ENCODE measurements around the gene RGS19.

Gene RGS19

DNA sequence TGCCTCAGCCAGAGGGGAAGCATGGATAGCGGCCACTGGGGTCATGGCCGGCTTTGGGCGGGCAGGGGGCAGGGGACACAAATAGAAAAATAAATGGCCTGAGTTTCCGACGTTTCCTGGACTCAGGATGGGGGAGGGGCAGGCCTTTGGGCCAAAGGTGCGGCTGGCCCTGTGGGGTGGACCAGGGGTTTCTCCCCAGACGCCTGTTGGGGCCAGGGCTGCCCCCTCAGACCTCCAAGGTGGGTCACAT is 22.8 kb downstream of the RGS19 start:
- in situ Hi-C loops (cut with HindIII; ENCODE audit: low pct_ligation_motif_present, low pct_unique_long_range_greater_than_20kb, low sequenced_read_pairs) = no loop called here
- no peak for DNase-seq

DNA sequence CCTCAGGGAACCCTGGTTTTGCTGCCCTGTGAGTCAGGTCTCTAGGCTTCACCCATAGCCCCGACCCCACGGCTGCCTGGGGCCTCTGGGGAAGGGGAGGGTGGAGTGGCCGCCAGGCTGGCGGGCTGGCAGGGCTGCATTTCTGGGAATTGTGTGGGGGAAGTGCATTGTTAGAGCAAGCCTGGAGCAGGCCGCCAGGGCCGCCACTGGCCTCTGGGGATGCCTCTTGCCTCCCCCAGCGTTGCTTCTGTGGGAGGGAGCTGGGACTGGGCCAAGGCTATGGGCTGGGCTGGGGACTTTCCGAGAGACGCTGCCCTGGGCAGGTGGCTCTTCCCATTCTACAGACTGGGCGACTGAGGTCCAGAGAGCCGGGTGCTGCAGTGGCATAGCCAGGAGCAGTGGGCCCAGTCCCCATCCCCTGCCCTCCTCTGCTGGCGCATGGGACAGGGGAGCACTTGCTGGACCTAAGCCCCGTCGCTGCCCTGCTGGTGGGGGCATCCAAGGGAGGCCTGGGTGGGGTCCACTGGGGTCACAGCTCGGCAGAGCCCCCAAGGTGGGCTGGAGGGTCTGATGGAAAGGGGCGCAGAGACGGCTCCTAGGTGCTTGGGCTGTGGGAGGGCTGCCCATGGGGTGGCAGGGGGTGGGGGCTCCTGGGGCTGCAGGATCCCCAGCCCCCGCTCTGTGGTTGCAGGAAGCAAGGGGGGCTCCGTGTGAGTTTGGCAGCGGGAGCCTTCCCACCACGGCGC is 23.3 kb downstream of the RGS19 start:
- no peak for DNase-seq
- in situ Hi-C loops (cut with HindIII; ENCODE audit: low pct_ligation_motif_present, low pct_unique_long_range_greater_than_20kb, low sequenced_read_pairs) = no loop called here

DNA sequence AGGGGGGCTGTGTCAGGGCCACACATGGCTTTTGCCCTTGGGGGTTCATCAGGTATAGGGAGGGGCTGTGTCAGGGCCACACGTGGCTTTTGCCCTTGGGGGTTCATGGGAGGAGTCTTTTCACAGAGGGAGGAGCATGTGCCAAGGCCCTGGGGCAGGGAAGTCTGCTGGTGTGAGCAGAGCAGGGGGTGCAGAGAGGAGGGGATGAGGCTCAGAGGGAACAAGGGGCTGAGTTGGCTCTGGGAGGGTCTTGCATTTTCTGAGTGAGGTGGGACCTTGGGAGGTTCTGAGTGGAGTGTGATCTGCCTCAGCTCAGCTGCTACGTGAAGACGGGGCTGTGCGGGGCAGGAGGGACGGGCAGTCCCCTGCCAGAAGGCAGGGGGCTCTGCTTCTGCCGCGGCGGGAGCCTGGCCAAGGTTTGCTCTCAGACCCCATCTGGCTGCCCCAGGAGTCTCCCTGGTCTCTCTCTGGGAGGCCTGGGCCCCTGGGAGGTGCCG is 23.9 kb downstream of the RGS19 start:
- in situ Hi-C loops (cut with HindIII; ENCODE audit: low pct_ligation_motif_present, low pct_unique_long_range_greater_than_20kb, low sequenced_read_pairs) = no loop called here
- no peak for DNase-seq

DNA sequence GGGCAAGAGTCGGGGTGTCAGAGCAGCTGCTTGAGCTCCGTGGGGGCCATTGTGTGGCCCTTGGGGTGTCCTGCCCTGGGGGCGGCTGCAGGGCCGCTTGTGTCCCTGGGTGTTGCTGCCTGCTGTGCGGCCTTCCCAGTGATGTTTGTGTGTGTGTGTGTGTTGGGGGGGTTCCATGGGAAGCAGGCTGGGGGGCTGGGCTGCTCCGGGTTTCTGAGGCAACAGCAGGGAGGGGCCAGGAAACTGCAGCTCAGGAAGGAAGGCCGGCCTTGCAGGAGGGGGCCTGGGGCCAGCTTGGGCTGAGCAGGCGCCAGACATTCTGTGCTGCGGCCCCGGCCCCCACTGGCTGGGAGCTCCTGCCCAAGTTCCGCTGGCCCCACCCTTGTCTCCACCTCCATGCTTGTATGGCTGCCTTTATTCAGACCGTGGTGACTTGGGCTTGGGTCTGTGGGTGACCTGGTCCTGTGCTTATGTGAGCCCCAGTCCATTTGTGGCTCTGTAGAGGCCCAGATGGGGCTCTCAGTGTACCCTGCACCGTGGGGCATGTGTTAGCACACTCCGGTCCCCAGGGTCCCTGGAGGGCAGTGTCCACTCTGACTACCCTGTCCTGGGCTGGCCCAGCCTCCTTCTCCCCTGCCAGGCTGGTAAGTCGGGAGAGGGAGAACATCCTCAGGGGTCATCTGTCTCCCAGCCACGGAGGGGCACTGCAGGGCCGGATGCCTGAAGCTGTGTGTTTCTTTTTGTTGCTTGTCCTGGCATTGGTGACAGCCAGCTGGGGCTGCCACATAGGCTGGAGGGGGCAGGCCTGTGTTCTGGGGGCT is 25.3 kb downstream of the RGS19 start:
- peak; percentile 34 for DNase-seq
- in situ Hi-C loops (cut with HindIII; ENCODE audit: low pct_ligation_motif_present, low pct_unique_long_range_greater_than_20kb, low sequenced_read_pairs) = no loop called here

DNA sequence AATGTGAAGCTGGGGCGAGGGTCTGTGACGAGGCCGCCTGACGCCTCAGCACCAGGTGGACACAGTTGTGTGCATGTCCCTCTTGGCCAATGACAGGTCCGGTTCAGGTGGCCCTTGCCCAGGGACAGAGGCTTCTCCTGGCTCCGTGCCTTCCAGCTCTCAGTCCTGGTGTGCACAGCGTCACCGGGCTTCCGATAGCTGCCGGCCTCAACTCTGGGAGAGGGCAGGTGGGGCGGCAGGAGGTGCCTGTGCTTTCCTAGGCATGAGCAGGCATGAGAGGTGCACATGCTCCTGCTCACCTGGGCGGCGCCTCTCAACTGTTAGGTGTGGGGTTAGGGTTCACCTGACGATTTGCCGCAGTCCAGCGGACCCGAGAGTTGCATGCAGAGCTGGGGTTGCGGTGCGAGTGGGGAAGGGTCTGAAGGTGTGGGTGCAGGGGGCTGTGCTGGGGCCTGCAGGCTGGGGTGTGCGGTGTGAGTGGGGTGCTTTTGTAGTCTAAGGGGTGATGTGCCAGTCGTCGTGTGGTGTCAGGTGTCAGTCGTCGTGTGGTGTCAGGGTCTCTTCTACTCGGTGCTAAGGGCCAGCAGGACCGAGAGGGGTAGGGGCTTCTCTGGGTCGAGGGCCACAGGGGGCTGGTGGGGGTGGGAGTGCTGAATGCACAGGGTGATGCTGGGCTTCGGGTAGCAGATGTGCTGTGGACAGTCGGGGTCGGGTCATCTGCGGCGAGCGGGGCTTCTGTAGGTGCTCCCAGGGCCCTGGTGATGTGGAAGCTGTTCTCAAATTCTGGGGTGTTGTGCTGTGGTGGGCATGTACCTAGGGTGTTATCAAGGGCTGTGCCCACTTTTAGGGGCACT is 26.1 kb downstream of the RGS19 start:
- no peak for DNase-seq
- in situ Hi-C loops (cut with HindIII; ENCODE audit: low pct_ligation_motif_present, low pct_unique_long_range_greater_than_20kb, low sequenced_read_pairs) = no loop called here

DNA sequence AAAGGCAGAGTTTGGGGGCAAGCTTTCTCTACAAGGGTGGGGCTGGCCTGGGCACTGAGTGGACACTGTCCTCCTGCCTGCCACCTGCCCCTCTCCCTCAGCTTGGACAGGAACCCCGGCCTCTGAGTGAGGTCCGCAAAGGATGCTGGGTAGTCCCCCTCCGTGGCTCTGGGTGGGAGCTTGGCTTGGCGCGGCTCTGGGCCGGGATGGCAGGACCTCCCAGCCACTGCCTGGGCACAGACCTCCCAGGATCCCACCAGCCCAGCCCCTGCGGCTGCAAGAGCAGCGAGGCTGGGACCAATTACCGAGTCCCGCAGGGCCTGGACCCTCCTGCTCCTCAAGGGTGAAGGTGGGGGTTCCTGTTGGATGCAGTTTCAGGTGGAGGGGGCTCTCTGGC is 27.0 kb downstream of the RGS19 start:
- DNase-seq = no peak

DNA sequence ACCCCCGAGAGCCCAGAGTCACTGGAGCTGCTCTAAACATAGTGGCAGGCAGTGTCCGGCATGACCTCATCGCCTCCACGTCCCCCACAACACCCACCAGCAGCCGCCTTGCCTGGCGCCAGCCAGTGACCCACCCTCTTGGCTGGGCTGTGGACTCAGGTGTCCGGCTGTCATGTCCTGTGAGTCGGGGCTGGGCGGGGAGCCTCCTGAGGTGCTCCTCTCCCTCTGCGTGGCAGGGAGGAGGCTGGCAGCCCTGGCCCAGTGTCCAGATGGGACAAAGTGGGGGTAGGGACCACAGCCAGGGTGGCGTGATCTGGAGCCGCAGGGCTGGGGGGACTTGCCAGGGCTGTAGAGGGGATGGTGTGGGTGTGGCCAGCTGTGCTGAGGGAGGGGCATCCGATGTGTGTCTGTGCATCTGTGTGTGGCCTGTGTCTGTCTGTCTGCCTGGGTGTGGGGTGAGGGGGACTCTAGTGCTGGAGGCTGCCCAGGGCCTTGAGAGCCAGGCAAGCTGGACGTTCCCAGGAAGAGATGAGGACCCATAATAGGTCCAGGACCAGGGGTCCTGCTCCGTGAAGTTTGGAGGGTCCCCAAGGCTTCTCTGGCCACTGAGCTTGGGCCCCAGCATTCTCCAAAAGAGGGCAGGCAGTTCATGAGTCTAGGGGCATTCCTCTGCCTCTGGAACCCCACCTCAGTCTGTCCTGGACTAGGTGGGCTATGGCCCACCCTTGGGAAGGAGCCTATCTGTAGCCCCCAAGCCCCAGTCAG is 27.6 kb downstream of the RGS19 start:
- in situ Hi-C loops (cut with HindIII; ENCODE audit: low pct_ligation_motif_present, low pct_unique_long_range_greater_than_20kb, low sequenced_read_pairs) = no loop called here

More for the DNA sequence above, 27.0 kb downstream of the RGS19 start:
- in situ Hi-C loops (cut with HindIII; ENCODE audit: low pct_ligation_motif_present, low pct_unique_long_range_greater_than_20kb, low sequenced_read_pairs) = no loop called here

DNA sequence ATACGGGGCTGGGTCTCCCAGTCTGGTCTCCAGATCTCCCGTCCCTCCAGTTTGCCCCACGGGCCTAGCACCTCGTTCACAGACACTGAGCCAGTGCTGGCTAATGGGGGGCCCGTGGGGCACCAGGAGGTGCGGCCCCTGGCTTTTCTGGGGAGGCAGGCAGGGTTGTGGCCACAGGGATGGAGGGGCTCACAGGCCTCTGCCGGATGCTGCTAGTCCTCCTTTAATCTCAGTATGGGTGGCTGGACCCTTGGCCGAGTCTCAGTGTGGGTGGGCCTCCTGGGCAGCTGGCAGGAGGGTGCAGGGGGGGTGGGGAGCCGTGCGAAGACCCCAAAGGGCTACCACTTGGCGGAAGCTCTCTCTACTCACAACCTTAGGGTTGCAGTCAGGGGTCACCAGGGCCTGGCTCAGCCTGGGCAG is 28.3 kb downstream of the RGS19 start:
- in situ Hi-C loops (cut with HindIII; ENCODE audit: low pct_ligation_motif_present, low pct_unique_long_range_greater_than_20kb, low sequenced_read_pairs) = no loop called here
- no peak for DNase-seq

More for the DNA sequence above, 27.6 kb downstream of the RGS19 start:
- no peak for DNase-seq

DNA sequence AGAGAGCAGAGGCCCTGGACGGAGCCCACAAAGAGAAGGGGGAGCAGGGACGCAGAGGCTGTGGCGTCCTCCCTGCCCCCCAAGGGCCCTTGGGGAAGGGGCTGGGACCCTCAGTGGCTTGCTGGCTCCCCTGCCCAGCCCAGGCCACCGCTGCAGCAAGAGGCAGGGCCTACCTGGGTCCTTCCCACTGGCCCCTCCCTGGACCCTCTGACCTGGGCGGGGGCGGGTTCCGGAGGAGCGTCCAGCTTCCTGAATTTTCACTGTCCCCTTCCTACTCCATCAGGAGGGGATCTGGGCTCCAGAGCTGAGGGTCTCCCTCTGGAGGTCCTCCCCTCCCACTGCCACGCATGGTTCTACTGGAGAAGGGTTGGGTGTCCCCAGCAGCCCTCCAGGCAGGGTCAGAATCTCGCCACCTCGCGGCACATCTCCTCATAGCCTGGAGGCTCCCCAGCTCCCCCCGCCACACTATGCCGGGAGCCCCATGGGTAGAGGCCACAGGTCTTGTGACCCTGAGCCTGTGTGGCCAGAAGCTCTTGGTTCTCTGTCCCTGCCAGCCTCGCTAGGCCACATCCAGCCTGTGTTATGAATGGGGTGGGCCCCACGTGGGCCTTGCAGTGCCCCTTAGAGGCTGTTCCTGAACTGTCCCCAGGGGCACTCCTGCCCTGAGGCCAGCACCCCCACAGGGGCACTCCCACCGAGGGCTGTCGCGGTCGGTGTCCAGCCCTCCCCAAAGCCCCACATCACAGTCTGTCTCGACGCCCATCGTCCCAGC is 28.9 kb downstream of the RGS19 start:
- DNase-seq = no peak
- in situ Hi-C loops (cut with HindIII; ENCODE audit: low pct_ligation_motif_present, low pct_unique_long_range_greater_than_20kb, low sequenced_read_pairs) = no loop called here

DNA sequence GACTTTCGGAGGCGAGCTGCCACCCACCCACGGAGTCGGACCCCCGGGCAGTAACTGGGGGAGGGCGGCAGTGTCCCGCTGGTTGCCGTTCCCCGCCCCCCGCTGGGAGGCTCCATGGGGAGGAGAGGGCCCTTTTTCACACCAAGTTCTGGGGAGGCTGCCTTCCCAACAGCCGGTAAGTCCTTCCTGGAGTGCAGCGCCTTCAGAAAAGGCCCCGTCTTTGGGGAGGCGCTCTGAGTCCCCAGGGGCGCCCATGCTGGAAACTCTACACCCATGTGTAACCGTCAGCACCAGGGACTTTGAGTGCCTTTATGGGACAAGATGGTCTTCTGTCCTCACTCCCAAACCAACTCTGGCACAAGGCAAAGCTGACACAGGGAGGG is 29.4 kb downstream of the RGS19 start:
- no peak for DNase-seq

DNA sequence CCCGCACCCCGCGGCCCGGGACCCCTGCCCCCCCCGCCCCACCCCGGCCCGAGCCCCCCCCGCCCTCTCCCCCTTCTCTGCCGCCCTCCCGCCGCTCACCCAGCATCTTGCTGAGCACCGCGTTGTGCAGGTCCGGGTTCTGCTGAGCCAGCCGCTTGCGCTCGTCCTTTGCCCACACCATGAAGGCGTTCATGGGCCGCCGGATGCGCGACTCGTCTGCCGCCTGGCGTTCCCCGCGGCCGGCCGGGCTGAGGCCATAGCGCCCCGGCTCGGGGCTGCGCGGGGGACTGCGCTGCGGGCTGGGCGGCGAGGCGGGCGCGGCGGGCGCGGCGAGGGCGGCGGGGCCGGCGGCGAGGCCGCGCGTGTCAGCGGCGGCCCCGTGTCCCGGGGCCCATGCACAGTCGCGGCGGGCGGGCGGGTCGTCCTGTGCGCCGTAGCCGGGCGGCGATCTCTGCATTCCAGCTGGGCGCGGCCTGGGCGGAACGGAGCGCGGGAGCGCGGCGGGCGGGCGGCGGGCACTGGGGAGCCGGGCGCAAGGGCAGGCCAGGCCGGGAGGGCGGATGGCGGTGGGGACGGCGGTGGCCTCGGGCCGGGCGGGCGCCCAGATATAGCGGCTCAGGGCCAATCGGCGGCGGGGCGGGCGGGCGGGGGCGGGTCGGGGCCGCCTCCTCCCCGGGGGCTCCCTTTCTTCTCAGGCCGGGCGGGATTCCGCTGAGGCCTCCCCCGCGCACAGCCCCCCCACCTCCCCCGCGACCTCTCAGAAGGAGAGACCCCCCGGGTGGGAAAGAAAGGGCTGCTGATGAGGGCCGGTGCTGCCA is 30.0 kb downstream of the RGS19 start, which contains the start of gene SOX18:
Gene SOX18 (minus strand): TSS at position 580 of the 818 bp plus-strand sequence. CDS start 123 bp downstream, at position 457.
- DNase-seq = no peak
- in situ Hi-C loops (cut with HindIII; ENCODE audit: low pct_ligation_motif_present, low pct_unique_long_range_greater_than_20kb, low sequenced_read_pairs) = no loop called here

More for the DNA sequence above, 29.4 kb downstream of the RGS19 start:
- in situ Hi-C loops (cut with HindIII; ENCODE audit: low pct_ligation_motif_present, low pct_unique_long_range_greater_than_20kb, low sequenced_read_pairs) = no loop called here

DNA sequence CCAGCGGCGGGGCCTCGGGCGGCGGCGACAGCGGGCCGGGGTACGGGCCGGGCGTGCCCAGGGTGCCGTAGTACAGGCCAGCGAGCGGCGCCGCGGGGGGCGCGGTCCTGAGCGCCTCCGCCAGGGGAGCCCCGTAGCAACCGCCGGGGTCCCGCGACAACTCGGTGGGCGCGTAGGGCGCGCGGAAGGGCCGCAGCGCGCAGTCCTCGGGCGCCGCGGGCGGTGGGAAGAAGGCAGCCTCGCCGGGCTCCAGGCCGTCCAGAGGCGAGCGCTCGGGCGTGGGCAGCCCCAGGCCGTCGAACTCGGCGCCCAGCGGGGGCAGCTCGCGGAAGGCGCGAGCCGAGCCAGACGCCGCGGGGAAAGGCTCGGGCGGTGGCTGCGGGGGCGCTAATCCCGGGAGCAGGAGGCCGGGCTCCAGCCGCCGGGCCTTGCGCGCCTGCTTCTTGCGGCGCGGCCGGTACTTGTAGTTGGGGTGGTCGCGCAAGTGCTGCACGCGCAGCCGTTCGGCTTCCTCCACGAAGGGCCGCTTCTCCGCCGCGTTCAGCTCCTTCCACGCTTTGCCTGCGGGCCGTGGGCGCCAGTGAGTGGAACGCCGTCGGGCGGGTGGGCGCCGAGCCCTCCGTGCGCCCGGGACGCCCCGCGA is 30.8 kb downstream of the RGS19 start:
- DNase-seq = no peak

DNA sequence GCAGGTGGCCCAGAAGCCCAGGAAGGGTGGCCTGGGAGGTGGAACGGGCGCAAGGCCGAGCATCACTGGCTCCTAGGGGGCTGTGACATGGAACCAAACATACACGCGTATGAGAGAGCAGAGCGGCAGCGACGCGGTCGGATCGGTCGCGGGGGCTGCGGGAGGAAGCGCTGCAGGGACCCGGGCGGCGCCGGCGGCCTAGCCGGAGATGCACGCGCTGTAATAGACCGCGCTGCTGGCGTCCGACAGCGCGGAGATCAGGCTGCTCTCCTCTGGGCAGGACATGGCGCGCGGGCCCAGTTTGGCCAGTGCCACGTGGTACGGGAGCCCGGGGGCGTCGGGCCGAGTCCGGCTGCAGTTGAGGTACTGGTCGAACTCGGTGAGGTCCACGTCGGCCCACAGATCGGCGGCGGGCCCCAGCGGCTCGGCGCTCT is 31.3 kb downstream of the RGS19 start:
- in situ Hi-C loops (cut with HindIII; ENCODE audit: low pct_ligation_motif_present, low pct_unique_long_range_greater_than_20kb, low sequenced_read_pairs) = no loop called here

More for the DNA sequence above, 30.8 kb downstream of the RGS19 start:
- in situ Hi-C loops (cut with HindIII; ENCODE audit: low pct_ligation_motif_present, low pct_unique_long_range_greater_than_20kb, low sequenced_read_pairs) = no loop called here

DNA sequence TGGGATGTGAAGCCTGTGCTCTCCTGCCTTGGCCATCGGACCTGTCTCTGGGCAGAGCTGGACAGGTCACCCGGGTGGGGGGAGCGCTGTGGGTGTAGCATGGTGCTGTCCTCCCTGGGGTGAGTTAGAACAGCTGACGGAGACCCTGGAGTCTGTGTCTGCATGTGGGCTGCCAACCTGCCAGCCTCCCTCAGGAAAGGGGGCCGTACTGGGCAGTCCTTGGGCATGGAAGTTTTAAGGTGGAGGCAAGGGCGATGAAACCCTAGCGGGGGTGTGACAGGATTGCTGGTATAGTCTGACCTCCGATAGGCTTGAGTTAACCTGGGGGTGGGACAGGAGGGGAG is 32.3 kb downstream of the RGS19 start:
- DNase-seq = no peak
- in situ Hi-C loops (cut with HindIII; ENCODE audit: low pct_ligation_motif_present, low pct_unique_long_range_greater_than_20kb, low sequenced_read_pairs) = no loop called here

More for the DNA sequence above, 31.3 kb downstream of the RGS19 start:
- no peak for DNase-seq

DNA sequence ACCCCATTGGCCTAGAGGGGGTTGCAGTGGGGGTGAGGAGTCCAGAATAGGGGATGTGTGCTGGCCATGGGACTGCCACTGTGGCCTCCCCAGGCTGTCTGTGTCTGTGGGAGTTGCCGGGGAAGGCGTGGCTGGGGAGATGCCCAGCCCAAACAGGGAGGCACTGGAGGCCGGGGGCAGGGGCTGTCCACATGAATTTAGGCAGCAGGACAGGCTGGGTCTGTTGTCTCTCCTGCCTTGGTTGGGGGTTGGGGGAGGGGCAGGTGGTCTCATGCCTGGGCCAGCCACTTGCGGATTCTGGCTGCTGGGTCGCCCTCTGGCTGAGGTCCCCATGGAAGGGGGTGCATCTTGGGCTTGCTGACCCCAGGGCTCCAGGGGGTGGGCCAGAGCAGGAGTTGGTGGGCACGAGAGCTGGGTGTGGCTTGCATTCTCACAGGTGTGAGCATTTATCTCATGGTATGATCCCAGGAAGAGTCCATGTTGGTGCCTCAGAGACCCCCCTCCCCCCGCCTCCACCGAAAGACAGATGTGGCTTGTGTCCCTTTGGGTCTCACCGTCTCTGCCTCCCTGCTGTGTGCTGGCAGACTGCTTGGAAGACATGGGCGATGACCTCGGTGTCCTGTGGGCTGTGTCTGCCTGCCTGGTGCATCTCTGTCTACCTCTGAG is 33.8 kb downstream of the RGS19 start:
- in situ Hi-C loops (cut with HindIII; ENCODE audit: low pct_ligation_motif_present, low pct_unique_long_range_greater_than_20kb, low sequenced_read_pairs) = no loop called here
- no peak for DNase-seq
